Mucosa of stomach (tissue), 1 donor: Measurements from ENCODE around the gene RIMBP3B.
"Not testable (repeated sequence)": the region's sequence is repeated elsewhere in the genome, so short reads cannot be mapped to it uniquely, and the experiment has no call there.

Source experiments
- H3K27me3 ChIP-seq: one replicate; pipeline ENCODE4 v1.7.0; 2013; ENCODE audit warnings: mild to moderate bottlenecking, low read length; ENCODE audit not compliant: control insufficient read depth, insufficient read depth
- H3K36me3 ChIP-seq: one replicate; pipeline ENCODE4 v1.7.0; 2013; ENCODE audit warnings: low read length; ENCODE audit not compliant: control insufficient read depth, insufficient read depth
- H3K4me1 ChIP-seq: one replicate; pipeline ENCODE4 v1.7.0; 2013; ENCODE audit warnings: mild to moderate bottlenecking, low read length; ENCODE audit not compliant: control insufficient read depth, insufficient read depth
- H3K4me3 ChIP-seq: one replicate; pipeline ENCODE4 v1.7.0; 2013; ENCODE audit warnings: low read length
- H3K9ac ChIP-seq: one replicate; pipeline ENCODE4 v1.7.0; 2013; ENCODE audit warnings: mild to moderate bottlenecking, low read length, moderate library complexity
- H3K9me3 ChIP-seq: one replicate; pipeline ENCODE4 v1.7.0; 2013; ENCODE audit warnings: mild to moderate bottlenecking, low read length, moderate library complexity; ENCODE audit not compliant: control insufficient read depth
- donor health status: Pancreatic carcinoma.

The RIMBP3B gene

GRCh38 chr22:21420180-21420763, 36.7 kb downstream of the RIMBP3B start:
- H3K4me3 ChIP-seq, H3K9me3 ChIP-seq, H3K4me1 ChIP-seq, H3K27me3 ChIP-seq, H3K36me3 ChIP-seq, H3K9ac ChIP-seq: not testable (repeated sequence)

GRCh38 chr22:21424084-21424709, 40.6 kb downstream of the RIMBP3B start:
- not testable (repeated sequence) for H3K9ac ChIP-seq, H3K4me3 ChIP-seq, H3K9me3 ChIP-seq, H3K4me1 ChIP-seq, H3K36me3 ChIP-seq, H3K27me3 ChIP-seq

GRCh38 chr22:21434378-21435233, 51.1 kb downstream of the RIMBP3B start:
- not testable (repeated sequence) for H3K4me1 ChIP-seq, H3K9ac ChIP-seq, H3K27me3 ChIP-seq, H3K36me3 ChIP-seq, H3K9me3 ChIP-seq, H3K4me3 ChIP-seq

- not testable (repeated sequence) for H3K9me3 ChIP-seq, H3K36me3 ChIP-seq, H3K27me3 ChIP-seq, H3K9ac ChIP-seq, H3K4me1 ChIP-seq, H3K4me3 ChIP-seq
Measured at GRCh38 chr22:21435998-21436810, 52.7 kb downstream of the RIMBP3B start.

GRCh38 chr22:21438013-21438412, 54.5 kb downstream of the RIMBP3B start:
- not testable (repeated sequence) for H3K27me3 ChIP-seq, H3K4me1 ChIP-seq, H3K4me3 ChIP-seq, H3K9me3 ChIP-seq, H3K36me3 ChIP-seq, H3K9ac ChIP-seq
